Fibroblast of gingiva (primary cell): ENCODE results near the gene ST3GAL3.
"Not testable (repeated sequence)": the region's sequence is repeated elsewhere in the genome, so short reads cannot be mapped to it uniquely, and the experiment has no call there.

ENCODE experiments used
- DNase-seq: peaks from one replicate; pipeline ENCODE4 v3.0.0-alpha.2; 2011; ENCODE audit warnings: low read depth

Gene ST3GAL3

GRCh38 chr1:43822040-43822690 is 114.8 kb downstream of the ST3GAL3 start:
- peak; percentile 78 for DNase-seq

GRCh38 chr1:43824795-43825194 is 117.5 kb downstream of the ST3GAL3 start:
- no peak for DNase-seq

GRCh38 chr1:43828574-43828973 is 121.2 kb downstream of the ST3GAL3 start:
- DNase-seq = no peak

GRCh38 chr1:43830802-43831201 is 123.5 kb downstream of the ST3GAL3 start:
- no peak for DNase-seq

- no peak for DNase-seq
These were observed 124.5 kb downstream of the ST3GAL3 start for GRCh38 chr1:43831851-43832250.

GRCh38 chr1:43832255-43832654 is 124.9 kb downstream of the ST3GAL3 start:
- no peak for DNase-seq

GRCh38 chr1:43832998-43833397 is 125.7 kb downstream of the ST3GAL3 start:
- DNase-seq = no peak

- not testable (repeated sequence) for DNase-seq
These were observed 126.6 kb downstream of the ST3GAL3 start for GRCh38 chr1:43833902-43834279.

GRCh38 chr1:43834280-43835081 is 127.1 kb downstream of the ST3GAL3 start:
- DNase-seq = peak; percentile 56

GRCh38 chr1:43835082-43836021 is 128.0 kb downstream of the ST3GAL3 start:
- DNase-seq = peak; percentile 72

GRCh38 chr1:43836267-43836951 is 129.1 kb downstream of the ST3GAL3 start:
- DNase-seq = no peak

- no peak for DNase-seq
These were observed 131.7 kb downstream of the ST3GAL3 start for GRCh38 chr1:43839056-43839455.

- DNase-seq = no peak
These were observed 134.2 kb downstream of the ST3GAL3 start for GRCh38 chr1:43841321-43842174.

- no peak for DNase-seq
These were observed 134.8 kb downstream of the ST3GAL3 start for GRCh38 chr1:43842175-43842498.

- no peak for DNase-seq
These were observed 136.3 kb downstream of the ST3GAL3 start for GRCh38 chr1:43843684-43844083.

- DNase-seq = no peak
These were observed 136.8 kb downstream of the ST3GAL3 start for GRCh38 chr1:43844114-43844513.

GRCh38 chr1:43847290-43847689 is 140.0 kb downstream of the ST3GAL3 start:
- DNase-seq = peak; percentile 85

- DNase-seq = no peak
These were observed 140.5 kb downstream of the ST3GAL3 start for GRCh38 chr1:43847882-43848281.

GRCh38 chr1:43849670-43850069 is 142.3 kb downstream of the ST3GAL3 start:
- no peak for DNase-seq

- DNase-seq = no peak
These were observed 143.4 kb downstream of the ST3GAL3 start for GRCh38 chr1:43850591-43851233.
